HG02571 (cell line): ENCODE results near the gene TAB3.

Source experiments
- ATAC-seq: cut with Tn5 transposase; IDR thresholded peaks from one replicate; pipeline ENCODE4 v1.9.1; 2021; ENCODE audit warnings: mild to moderate bottlenecking, moderate library complexity; ENCODE audit not compliant: unreplicated experiment

TAB3 gene

DNA sequence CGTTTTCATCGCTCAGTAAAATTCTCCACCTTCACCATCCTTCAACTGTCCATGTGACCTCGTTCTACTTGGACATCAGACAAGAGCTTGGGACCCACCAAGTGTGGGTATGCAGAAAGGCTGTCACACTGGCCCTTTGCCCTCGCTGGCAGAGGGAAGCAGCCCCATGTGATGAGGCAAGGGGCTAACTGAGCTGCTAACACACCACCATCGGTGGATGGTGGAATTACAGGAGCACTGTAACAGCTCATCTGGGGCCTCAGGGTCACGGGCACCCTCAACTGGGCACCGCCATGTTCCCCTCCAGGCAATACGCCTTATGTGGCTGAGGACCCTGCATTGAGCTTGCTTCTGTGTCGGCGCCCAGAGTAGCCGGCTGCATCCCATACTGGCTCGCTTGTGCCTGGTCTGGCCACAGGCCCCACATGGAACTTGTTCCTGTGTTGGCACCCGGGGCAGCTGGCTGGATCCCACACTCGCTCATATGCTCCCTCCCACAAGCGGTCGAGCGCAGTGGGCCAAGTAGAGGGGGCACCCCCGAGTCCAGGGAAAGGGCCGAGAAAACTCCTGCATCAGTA lies 109.5 kb downstream of the TAB3 start:
- no peak for ATAC-seq

DNA sequence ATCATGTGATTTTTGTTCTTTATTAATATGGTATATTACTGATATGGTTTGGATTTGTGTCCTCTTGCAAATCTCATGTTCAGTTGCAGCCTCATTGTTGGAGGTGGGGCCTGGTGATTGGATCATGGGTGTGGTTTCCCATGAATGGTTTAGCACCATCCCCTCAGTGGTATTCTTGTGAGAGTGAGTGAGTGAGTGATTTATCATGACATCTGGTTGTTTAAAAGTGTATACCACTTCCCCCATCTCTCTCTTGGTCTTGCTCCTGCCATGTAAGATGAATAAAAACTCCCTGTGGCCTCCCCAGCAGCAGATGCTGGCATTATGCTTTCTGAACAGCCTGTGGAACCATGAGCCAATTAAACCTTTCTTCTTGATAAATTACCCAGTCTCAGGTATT lies 111.5 kb downstream of the TAB3 start:
- no peak for ATAC-seq
